ENCODE measurements around the gene OPA1. TPM values are rescaled to one million over a fixed set of nuclear protein-coding genes. Genes with fewer than 3 reads are reported as not detected.

OPA1 gene
- total RNA-seq, 1 donor from 2014 or later = 19.5 TPM

- Histone ChIP-seq H3K27ac (no peak overlapping the region), H3K36me3 (no peaks in the 10 kb centered on the region), H3K27me3 (no peaks in the 10 kb centered on the region), H3K9me3 (no peaks in the 10 kb centered on the region), H3K4me3 (no peak overlapping the region), H3K4me1 (no peaks in the 10 kb centered on the region)
- DNase-seq (ENCODE audit: low spot score in 2 of 2) = no peak
- intact Hi-C loops (cut with DNase I) = loop anchor here (2.0 to 5.0 kb wide), 2 partner anchors 757 to 1006 kb away; no protein-coding TSS in a partner anchor
- no peak for TF ChIP-seq CTCF (IDR thresholded peaks at IDR 0.05)
Measured at GRCh38 chr3:193573403-193574191, 19.4 kb upstream of the OPA1 start.

GRCh38 chr3:193574488-193575070, 18.4 kb upstream of the OPA1 start:
- DNase-seq (ENCODE audit: low spot score in 2 of 2) = no peak
- no peaks in the 10 kb centered on the region for H3K4me1 ChIP-seq
- no peak for TF ChIP-seq CTCF (IDR thresholded peaks at IDR 0.05)
- no peak overlapping the region for H3K4me3 ChIP-seq
- intact Hi-C loops (cut with DNase I) = loop anchor here (5.0 kb wide), 1 partner anchor 1007 kb away; no protein-coding TSS in a partner anchor
- no peaks in the 10 kb centered on the region for H3K36me3 ChIP-seq
- no peak overlapping the region for H3K27ac ChIP-seq
- H3K9me3 ChIP-seq = no peaks in the 10 kb centered on the region
- no peaks in the 10 kb centered on the region for H3K27me3 ChIP-seq

- Histone ChIP-seq H3K9me3 (no peaks in the 10 kb centered on the region), H3K4me1 (no peaks in the 10 kb centered on the region), H3K27ac (no peak overlapping the region), H3K4me3 (no peak overlapping the region), H3K36me3 (no peaks in the 10 kb centered on the region), H3K27me3 (no peaks in the 10 kb centered on the region)
- TF ChIP-seq CTCF (IDR thresholded peaks at IDR 0.05) = no peak
- intact Hi-C loops (cut with DNase I) = no loop called here
- DNase-seq (ENCODE audit: low spot score in 2 of 2) = no peak
Measured at GRCh38 chr3:193585530-193585929, 7.5 kb upstream of the OPA1 start.

DNA sequence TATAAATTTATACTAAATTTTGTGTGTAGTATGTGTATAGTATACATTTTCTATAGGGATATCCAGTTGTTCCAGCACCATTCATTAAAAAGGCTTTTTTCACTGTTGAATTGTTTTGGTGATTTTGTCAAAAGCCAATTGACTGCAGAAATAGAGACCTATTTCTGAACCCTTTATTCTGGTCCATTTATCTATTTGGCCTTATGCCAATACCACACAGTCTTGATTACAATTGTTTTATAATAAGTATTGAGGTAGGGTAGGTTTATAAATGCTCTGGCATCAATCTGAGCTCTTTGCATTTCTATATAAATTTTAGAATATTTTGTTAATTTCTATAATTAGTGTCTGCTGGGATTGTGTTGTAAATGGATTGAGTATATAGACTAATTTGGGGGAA, 6.5 kb upstream of the OPA1 start:
- Histone ChIP-seq H3K36me3 (no peaks in the 10 kb centered on the region), H3K27ac (no peak overlapping the region), H3K4me3 (no peak overlapping the region), H3K9me3 (no peaks in the 10 kb centered on the region), H3K4me1 (no peaks in the 10 kb centered on the region), H3K27me3 (no peaks in the 10 kb centered on the region)
- intact Hi-C loops (cut with DNase I) = no loop called here
- DNase-seq (ENCODE audit: low spot score in 2 of 2) = no peak
- TF ChIP-seq CTCF (IDR thresholded peaks at IDR 0.05) = no peak

DNA sequence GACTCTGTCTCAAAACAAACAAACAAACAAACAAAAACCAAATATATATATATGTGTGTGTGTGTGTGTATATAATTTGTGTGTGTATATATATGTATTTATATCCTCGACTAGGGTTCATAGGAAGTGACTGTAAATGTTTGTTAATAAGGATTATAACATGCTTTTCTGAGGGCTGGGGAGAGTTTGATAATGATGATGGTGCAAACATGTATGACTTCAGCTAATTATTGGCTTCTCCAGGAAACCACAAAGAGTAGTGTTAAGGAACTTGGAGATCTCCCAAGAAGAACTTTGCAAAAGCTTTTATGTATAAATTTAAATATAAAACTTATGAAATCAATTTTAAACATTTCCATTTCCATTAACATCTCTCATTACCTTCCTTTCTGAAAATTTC, 3.9 kb upstream of the OPA1 start:
- no peaks in the 10 kb centered on the region for H3K27me3 ChIP-seq
- H3K4me3 ChIP-seq = no peak overlapping the region
- no peaks in the 10 kb centered on the region for H3K9me3 ChIP-seq
- intact Hi-C loops (cut with DNase I) = no loop called here
- H3K4me1 ChIP-seq = peaks cover under 1 to 1% of the 10 kb centered on the region in 2 donors
- TF ChIP-seq CTCF (IDR thresholded peaks at IDR 0.05) = no peak
- H3K36me3 ChIP-seq = no peaks in the 10 kb centered on the region
- no peak overlapping the region for H3K27ac ChIP-seq
- no peak for DNase-seq (ENCODE audit: low spot score in 2 of 2)

Data from ascending aorta (tissue), 2 donors.